GM21515 (cell line): ENCODE measurements around the gene HNRNPF.
"Not testable (repeated sequence)": the region's sequence is repeated elsewhere in the genome, so short reads cannot be mapped to it uniquely, and the experiment has no call there.

Experiments
- ATAC-seq: cut with Tn5 transposase; IDR thresholded peaks from one replicate; pipeline ENCODE4 v1.9.1; 2021; ENCODE audit not compliant: unreplicated experiment

Gene HNRNPF

GRCh38 chr10:43352951-43353350, 56.0 kb downstream of the HNRNPF start:
- no peak for ATAC-seq

- no peak for ATAC-seq
These were observed 57.7 kb downstream of the HNRNPF start for GRCh38 chr10:43351301-43351700.

- ATAC-seq: no peak
These were observed 58.3 kb downstream of the HNRNPF start for GRCh38 chr10:43350686-43351085.

- no peak for ATAC-seq
These were observed 58.8 kb downstream of the HNRNPF start for GRCh38 chr10:43350156-43350555.

- ATAC-seq: peak; percentile 99
These were observed 60.3 kb downstream of the HNRNPF start for GRCh38 chr10:43348511-43349312.

GRCh38 chr10:43347997-43348396, 61.0 kb downstream of the HNRNPF start:
- ATAC-seq: no peak

GRCh38 chr10:43344051-43344450, 64.9 kb downstream of the HNRNPF start:
- ATAC-seq: no peak

- no peak for ATAC-seq
These were observed 65.9 kb downstream of the HNRNPF start for GRCh38 chr10:43343126-43343525.

GRCh38 chr10:43342279-43343125, 66.5 kb downstream of the HNRNPF start:
- ATAC-seq: no peak

GRCh38 chr10:43341450-43341849, 67.5 kb downstream of the HNRNPF start:
- ATAC-seq: no peak

- no peak for ATAC-seq
These were observed 68.4 kb downstream of the HNRNPF start for GRCh38 chr10:43340619-43341018.

- no peak for ATAC-seq
These were observed 68.9 kb downstream of the HNRNPF start for GRCh38 chr10:43340101-43340500.

GRCh38 chr10:43339136-43339535, 69.8 kb downstream of the HNRNPF start:
- no peak for ATAC-seq

GRCh38 chr10:43338117-43338516, 70.9 kb downstream of the HNRNPF start:
- no peak for ATAC-seq

GRCh38 chr10:43337536-43337935, 71.5 kb downstream of the HNRNPF start:
- not testable (repeated sequence) for ATAC-seq

GRCh38 chr10:43336641-43337318, 72.2 kb downstream of the HNRNPF start:
- ATAC-seq: no peak

- ATAC-seq: no peak
These were observed 72.9 kb downstream of the HNRNPF start for GRCh38 chr10:43336061-43336460.
